ENCODE measurements around the gene CACNA2D1.
A peak's percentile ranks its signal among the peaks of the same experiment; 100 is the strongest.

CACNA2D1 gene

DNA sequence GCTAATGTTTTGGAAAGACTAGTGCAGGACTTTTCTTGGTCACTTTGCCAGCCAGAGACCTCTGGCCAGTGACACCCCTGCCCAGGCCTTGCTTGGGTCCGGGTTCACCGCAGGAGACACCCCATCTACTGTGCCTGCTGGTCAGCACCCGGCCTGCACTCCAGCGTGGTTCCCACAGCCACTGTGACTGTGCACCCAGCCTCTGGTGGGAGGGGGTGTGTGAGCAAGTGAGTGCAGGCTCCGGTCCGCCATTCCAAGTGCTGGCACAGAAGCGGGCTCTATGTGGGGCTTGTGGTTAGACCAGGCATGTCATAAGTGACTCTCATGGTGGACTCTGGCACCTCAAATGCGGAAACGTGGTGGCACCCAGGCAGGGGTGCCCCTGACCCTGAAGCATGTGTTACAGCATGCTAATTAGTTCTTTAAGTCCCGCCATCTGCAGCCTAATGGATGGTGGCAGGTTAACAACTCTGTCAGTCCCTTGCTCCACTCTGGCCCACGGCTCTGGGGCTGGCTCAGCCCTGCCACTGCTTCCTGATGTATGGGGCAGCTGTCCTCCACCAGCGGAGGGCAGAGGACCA, 361.8 kb downstream of the CACNA2D1 start:
- no peak for DNase-seq

DNA sequence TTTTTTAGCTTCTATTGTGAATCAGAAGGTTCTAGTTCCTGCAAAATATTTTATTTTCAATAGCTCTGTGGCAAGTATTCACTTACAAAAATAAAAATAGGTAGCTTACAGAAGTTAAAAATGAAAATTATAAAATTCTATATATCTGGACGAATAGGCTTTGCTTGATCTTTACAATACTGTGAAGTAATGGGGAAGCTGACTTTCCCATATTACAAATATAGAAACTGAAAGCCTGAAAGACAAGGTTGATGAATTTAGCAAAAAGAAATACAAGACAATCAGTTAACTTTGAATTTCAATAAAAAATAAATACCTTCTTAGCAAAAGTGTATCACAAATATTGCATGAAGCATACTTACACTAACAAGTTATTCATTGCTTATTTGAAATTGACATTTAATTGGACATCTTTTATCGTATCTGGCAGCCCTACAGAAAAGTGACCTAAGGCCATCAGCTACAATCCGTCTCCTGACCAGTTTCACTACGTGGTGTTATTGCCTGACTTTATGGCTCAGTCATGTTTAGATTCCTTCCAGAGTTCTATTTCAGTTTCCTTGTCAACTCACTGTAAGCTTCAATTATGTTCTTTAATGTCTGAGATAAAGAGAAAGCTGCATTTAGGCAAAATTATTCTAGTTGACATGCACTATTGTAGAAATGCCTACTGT, 363.2 kb downstream of the CACNA2D1 start:
- no peak for DNase-seq

DNA sequence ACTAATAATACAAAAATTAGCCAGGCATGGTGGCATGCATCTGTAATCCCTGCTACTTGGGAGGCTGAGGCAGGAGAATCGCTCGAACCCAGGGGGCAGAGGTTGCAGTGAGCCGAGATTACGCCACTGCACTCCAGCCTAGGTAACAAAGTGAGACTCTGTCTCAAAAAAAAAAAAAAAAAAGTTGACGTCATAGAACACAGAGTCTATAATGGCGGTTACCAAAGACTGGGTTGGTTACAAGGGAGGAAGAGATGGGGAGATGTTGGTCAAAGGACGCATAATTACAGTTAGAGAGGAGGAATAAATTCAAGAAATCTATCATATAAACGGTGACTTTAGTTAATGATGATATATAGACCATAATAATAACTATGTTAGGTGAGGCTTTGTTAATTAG, 364.1 kb downstream of the CACNA2D1 start:
- no peak for DNase-seq

DNA sequence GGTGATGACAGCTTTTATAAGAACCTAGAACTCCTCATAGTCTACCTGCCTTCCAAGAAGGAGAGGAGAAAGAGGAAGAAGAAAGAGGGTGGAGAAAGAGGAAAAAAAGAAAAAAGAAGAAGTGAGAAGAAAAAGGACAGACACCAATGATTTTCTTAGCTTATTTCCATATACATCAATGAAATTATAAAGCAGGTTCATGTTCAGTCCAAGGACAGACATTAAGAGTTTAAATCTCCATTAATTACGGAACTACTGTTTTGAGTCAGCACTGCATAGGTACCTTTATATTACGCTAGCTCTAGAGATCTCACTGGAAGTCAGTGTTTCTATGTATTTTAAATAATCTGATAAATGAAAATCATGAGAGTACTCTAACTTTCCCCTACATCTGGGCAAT, 364.8 kb downstream of the CACNA2D1 start:
- DNase-seq = no peak

DNA sequence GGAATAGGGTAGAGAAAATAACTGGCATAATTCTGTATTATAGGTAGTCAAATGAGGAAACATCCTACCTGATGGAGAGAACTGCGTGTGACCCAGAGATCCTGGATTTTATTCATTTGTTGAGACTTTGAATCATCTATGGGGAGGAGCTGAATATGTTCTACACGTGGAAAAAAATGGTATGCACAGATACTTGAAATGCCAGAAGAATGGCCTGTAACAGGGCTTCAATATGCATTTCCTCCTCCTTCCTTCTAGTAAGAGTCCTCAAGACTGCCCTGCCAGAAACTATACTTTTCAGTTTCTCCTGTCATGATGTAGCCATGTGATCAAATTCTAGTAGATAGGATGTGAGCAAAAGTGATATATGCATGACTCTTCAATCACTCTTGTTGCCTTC, 372.1 kb downstream of the CACNA2D1 start:
- no peak for DNase-seq

DNA sequence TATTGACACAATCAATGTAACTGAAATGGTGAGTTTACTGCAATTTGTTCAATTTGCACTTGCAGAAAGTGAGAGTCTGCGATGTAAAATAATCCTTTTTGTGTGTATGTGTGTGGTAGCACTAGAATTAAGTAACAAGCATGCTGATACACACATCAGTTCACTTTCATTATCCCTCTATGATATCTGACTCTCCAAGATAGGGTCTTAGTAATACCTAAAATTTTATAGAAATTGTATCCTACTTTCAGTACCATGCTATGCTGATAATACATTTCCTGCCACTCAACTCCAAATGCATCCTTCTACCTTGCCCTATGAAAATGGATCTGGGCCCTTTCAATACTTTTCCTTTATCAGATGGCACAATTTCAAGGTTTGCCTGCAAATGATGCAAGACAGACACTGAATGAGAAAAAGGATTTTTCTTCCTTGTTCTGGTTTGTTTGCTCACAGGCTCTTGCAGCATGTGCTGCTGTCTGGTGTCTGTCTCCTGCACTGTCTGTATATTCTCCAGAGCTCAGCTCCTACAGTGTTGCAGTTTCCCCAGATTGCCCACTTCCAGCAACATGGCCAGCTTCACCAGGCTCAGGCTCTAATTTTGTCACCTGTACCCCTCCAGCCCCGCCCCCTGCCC, 375.8 kb downstream of the CACNA2D1 start:
- no peak for DNase-seq

DNA sequence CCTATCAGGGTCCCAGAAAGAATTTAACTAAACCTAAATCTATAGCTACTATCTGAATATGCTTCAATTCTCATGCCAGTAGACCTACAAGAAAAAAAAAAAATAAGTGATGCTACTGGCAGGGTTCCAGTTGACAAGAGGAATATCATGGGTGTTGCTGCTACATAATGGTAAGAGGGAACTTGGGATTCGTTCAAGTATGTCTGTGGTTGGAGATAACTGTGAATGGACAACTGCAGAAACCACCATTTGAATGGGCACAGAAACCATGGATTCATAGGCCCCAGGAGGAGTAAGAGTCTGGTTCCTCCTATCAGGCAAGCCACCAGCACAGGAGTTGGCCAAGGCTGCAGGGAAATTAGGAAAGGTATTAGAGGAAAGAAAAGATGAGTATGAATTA, 386.1 kb downstream of the CACNA2D1 start:
- no peak for DNase-seq

DNA sequence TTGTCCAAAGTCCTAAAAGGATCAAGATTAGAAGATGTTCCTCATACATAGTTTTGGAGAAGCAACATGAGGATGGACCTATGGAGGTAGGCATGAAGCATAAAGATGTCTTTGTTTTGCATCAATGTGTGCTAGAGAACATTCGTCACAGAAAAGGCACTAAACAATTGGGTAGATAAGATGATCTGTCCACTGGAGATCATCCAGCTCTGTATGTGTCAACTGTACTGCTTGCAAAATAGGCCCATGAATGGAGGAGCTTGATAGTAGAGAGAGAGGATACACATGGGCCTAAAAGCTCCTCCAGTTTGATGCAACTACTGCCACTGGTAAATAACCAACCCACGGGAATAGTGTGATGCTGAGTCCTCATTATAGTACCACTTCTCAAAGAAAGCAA, 387.3 kb downstream of the CACNA2D1 start:
- DNase-seq = no peak

DNA sequence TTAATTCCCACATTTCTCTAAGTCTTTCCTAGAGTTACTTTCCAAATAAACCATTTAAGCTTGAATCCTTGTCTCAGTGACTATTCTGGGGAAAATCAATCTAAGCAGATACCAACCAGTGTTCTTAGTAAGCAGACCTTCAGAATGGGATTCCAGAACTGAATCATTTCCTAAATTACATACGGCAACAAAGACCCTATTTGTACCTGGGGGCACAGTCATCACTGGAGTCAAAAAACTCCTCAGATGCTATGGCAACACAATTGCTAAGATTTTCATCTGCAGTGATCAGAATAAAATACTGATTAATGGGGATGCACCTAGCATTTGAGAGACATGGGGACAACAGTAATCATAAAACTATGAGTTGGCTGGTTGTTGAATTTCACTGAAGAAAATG, 389.0 kb downstream of the CACNA2D1 start:
- peak; percentile 10 for DNase-seq

DNA sequence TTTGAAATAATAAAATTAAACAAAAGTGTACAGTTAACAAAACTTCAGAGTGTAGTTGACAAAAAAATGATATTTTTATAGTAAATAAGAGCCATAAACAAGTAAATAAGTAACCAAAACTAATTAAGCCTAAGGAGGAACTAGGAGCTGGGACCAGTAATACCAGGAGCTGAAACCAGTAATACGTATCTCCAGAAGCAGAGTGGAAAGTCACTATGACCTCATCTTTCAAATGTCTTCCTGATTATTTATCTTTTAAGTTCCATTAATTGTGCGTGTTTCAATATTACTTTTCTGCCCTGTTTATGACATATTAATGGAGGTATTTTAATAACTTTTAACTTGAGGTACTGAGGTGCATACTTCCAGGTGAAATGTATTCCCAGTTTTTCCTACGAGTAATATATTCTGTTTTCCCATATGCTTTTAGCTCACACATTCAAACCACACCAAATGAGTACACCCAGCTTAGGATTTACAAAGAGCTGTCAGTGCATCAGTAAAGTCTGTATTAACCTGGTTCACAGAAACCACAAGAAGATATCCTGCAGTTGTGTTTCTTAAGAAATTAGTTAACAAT, 390.0 kb downstream of the CACNA2D1 start:
- DNase-seq = no peak

DNA sequence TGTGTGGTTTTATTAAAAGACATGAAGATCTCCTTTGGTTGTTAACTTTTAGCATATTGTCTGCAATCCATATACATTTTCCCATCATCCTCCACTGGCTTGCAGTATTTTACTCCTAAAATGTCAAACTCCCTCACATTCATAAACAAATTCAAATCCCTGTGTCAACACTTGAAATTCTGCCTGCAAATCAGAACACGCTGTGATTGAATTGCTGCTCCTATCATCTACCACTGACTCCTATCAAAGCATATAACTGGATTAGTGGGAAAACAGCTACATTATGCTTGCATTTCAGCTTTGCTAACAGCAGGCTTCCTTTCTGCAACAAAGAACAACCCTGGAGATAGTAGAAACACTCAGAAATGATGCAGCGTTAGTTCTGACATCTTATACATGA, 392.0 kb downstream of the CACNA2D1 start:
- peak; percentile 10 for DNase-seq

DNA sequence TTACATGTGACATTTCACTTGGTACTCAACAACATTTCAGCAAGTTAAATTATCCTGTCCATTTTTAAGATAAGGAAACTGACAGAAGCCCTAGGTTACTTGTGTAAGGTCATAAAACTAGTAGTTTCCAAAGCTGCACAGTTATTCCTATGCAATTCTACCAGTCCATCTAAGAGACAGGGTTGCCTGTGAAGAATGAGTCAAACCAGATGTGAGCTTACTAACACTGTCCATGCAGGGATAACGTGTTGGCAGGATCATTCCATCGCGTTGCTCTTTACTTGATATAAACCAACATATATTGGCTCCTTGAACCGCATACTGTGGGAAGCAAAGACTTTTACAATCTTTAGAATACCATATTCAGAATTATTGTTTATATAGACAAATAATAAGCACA, 392.8 kb downstream of the CACNA2D1 start:
- peak; percentile 71 for DNase-seq

DNA sequence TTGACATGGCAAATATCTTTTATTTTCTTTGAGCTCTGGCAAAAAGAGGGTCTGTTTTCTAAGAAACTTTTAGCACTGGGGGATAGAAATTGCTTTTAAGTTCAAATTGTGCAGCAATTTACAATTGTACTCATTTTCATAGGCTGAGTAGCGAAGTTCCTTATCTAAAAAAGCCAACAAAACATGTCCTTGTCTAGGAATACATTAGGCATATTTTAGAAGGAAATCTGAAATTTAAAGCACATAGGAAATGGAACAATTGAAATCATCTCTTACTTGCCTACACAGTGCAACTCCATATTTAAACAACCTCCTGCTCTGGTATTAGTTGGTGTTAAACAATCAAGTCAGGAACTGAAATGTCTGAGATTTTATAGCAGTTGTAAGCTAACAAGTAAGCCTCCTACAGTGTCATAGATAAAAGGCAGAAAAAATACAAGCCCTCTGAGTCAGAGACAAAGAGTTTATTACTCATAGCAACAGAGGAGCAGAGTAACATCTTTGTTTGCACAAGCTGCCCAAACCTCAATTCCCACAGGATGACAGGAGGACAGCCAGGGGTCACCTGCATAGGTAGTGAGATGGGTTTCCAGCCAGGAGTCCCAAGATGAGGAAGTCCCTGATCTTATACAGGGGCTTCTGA, 393.6 kb downstream of the CACNA2D1 start:
- DNase-seq = peak; percentile 89

DNA sequence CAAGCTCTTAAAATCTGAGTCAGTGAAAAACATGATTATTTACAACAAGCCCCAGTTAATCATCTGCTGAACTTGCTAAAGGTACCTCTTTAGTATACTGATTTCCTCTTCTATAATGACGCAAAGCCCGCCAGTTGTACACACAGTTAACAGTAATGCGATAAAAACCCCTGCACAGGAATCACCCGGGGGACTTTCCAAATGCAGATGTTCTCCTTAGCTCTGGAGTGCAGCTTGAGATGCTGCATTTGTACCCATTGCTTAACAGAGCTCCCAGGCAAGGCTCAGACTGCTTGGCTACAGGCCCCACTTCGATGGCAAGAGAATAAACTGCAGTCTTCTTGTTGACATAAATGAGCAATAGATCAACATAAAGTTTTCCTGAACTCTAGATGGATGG, 394.1 kb downstream of the CACNA2D1 start:
- DNase-seq = no peak

DNA sequence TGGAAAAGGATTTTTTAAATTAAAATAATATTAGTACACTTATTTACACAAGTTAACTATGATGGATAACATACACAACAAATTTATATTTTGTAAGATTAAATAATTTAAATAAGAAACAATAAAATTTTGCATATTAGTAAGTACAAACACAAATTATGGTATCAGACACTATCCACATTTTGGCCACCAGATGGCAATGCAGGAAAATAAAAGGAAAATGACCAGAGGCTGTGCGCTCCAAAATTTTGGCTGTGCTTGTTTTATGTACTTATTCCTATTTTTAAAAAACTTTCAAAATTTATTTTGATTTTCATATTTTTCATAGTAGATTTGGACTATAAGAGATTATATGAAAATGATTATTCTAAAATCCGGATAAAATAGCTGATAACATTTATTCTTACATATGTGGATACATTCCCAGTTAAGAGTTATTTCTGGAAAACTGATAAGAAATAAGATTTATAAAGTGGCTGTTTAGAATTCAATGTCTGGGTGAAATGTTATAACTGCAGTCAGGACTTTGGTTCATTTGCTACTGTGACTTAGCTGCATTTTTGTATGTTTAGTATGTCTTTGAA, 399.0 kb downstream of the CACNA2D1 start:
- DNase-seq = peak; percentile 56

DNA sequence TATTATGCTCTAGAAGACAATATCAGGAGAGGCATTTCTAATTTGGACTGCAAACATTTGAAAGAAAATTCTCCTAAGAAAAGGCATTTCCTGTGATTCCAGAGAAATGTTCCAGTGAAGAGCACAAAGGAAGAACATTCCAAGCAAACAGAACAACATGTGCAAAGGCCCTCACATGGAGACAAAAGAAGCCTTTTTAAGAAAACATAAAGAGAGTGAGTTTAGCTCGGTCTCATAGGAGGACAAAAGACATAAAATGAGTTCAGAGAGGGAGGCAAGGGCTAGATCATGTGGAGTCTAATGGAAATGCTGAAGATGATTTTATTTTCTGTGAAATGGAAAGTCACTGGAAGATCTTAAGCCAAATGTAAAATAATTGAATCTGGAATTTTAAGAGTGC, 404.0 kb downstream of the CACNA2D1 start:
- no peak for DNase-seq

DNA sequence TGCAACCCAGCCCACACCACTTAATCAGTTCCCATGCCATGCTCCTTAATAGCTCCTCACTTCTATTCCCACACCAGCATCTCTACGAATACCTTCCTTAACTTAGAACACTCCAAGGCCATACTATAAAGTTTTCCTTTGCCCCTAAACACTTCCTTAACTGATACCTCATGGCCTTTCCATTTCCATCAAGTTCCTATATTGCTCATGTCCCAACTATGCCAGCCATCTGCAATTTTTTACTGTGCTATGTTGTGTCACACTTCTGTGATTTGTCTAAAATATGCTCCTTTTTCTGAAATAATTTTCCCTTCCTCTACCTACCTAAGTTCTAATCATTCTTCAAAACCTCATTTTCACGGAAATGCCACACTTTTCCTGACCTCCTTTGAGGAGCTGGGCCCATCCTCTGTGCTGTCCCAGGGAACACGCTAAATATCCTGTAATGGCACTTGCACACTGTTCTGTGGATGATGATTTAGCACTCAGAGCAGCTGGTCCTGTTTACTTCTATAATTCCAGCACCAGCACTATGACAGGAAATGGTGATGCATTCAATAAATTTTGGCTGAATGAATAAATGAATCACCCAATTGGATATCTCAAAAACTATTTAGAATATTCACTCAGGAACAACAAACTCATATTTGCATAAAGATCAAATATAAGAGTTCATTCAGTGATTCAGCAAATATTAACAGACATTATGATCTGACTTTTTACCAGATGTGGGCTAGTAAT, 407.3 kb downstream of the CACNA2D1 start:
- DNase-seq = peak; percentile 89

DNA sequence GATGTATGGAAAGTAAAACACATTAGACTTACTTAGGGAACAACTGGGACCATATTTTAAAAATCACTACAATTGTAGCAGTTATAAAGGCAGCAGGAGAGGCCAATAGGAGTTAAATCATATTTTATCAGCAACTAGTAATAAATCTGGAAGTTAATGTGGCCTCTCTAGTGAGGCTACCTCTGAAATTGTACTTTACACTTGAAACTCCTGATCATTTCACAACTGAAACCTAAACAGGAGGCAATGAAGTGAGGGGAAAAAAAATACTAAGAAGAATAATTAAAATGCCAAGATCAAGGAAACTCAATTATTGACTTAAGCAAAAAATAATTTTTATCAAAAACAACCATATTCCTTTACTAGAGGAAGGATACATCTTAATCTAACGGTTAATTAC, 408.1 kb downstream of the CACNA2D1 start:
- no peak for DNase-seq

DNA sequence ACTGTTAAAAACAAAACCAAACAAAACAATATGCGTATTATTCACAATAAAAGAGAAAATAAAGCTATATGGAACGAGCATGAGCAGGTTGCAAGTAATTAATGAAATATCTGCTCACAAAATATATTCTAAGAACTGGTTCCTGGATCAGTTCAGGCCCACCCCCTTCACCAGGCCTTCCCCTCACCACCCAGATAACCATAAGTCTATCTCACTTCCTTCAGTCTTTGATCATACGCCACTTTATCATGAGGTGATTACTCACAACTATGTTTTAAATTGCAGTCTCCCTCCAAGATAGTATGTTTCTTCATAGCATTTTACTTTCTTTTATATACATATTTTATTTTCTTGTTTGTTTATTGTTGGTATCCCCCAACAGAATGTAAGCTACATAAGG, 410.7 kb downstream of the CACNA2D1 start:
- DNase-seq = no peak

DNA sequence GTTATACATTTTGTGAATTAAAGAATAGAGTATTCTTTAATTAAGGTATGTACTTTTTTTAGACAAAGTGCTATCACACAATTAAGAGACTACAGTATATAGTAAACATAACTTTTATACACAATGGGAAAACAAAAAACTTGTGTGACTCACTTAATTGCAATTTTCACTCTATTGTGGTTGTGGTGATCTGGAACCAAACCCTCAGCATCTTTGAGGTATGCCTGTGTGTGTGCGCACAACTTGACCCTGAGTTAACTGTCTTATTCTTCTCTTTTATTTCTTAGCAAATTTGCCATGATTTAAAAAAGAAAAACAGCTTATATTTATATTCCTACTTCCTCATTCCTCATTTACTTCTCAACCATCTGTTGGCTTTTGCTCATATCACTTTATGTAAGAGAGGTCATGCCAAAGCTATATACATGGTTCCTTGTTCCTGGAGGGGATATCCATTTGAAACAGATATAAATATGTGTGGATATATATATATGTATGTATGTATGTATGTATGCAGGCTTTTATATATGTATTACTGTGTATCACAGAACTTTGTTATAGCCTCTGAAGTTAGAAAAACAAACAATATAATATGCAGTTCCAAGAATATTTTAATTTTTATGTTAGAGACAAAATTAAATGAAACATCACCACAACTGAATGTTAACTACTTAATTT, 414.2 kb downstream of the CACNA2D1 start:
- DNase-seq = no peak

DNA sequence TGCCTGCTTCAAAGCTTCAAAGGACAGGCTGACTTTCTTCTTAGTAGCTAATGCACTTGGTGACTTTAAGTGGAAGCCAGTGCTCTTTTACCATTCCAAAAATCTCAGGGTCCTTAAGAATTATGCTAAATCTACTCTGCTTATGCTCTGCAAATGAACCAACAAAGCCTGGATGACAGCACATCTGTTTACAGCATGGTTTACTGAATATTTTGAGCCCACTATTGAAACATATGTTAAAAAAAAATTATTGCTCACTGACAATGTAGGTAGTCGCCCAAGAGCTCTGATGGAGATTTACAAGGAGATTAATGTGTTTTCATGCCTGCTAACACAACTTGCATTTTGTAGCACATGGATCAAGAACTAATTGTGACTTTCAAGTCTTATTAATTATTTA, 415.5 kb downstream of the CACNA2D1 start:
- DNase-seq = no peak

DNA sequence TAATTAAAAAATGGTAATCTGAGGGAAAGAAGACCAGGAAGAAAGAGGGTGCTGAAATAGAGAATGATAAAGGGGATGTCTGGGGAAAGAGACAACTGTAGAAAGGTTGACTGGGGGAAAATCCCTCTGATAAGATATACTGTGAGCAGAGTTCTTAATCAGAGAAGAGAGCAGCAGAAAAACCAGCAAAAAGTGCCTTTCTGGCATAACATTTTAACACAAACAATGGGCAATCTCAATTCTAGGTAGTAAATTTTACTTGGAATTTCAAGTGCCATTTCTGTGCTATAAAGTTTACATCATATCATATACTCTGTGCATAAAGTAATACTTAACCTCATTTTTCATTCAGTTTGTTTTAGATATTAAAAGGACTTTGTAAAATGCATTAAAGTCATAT, 421.9 kb downstream of the CACNA2D1 start:
- DNase-seq = no peak
